Adrenal gland (tissue), 5 donors: ENCODE results near the gene PPP3R2.
A peak's percentile ranks its signal among the peaks of the same experiment; 100 is the strongest.

Experiments
- CTCF ChIP-seq, 6 experiments: fragments of 450-650 bp in 4 of 6; fragments of 200-600 bp in 2 of 6; sonication (generic) in 1 of 6; IDR thresholded peaks; 1 replicate in 5 of 6; 2 replicates in 1 of 6; pipeline versions ENCODE4 v1.5.1 to v1.8.0; 2016 to 2021; ENCODE audit warnings: antibody characterized with exemption in 6 of 6, mild to moderate bottlenecking in 2 of 6, moderate library complexity in 1 of 6
- POLR2A ChIP-seq, 2 donors: fragments of 450-650 bp; IDR thresholded peaks; one replicate each; pipeline ENCODE4 v1.6.1; 2017; ENCODE audit warnings: antibody characterized with exemption in 2 of 2, mild to moderate bottlenecking in 2 of 2, moderate library complexity in 1 of 2
- donor health status: DM: no; HTN: no; CAD: no.

GRCh38 chr9:101601904-101602765 is 7.4 kb upstream of the PPP3R2 start:
- TF ChIP-seq CTCF (IDR thresholded peaks at IDR 0.05) (peak; percentile 50 to 66 (median 58)), POLR2A (IDR thresholded peaks at IDR 0.05) (no peak)
